Body of pancreas (tissue), 4 donors: ENCODE results near the gene AANAT.

Experiments used
- POLR2A ChIP-seq, 3 donors: fragments of 450-650 bp; IDR thresholded peaks; one replicate each; pipeline ENCODE4 v1.6.1; 2016; ENCODE audit warnings: antibody characterized with exemption in 3 of 3, mild to moderate bottlenecking in 2 of 3
- TF ChIP-seq, protein P1 (sequence below), 7 experiments: fragments of 450-650 bp in 4 of 7; fragments of 200-600 bp in 3 of 7; sonication (generic) in 3 of 7; IDR thresholded peaks; one replicate each; pipeline ENCODE4 v1.5.1; 2016 to 2019; ENCODE audit warnings: antibody characterized with exemption in 7 of 7

DNA sequence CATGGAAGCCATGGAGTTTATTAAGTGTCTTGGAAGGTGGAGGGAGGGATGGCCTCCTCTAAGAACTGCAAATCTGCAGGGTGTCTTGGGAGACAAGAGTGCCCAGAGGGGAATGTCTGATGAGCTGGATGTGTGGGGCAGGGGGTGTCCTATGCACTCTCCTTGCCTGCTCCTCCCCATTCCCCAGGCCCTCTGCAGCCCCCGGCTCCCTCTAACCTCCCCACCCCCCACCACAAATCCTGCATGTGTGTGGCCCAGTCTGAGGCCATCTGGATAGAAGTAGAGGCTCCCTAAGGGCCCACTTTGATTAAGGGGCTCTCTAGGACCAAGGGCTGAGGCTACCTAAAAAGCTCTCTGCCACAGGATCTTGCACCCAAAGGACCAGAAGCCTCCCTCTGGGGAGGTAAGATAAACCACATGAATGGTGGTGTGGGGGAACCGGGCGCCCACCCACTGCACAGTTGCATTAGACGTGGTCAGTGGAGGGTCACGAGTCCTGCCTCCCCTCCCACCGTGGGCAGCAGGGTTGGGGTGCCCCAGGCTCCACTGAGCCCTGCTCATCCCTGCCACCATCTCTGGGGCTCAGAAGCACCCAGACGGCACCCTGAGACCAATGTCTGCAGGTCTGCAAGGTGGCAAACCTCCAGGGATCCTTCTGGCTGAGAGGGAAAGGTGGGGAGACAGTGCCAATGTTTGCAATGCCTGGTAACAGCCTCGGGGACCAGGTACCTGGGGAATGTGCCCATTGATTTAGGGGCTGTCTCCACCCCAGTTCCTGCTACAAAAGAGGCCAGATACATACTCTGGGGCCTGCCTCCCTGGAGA, 618 bp downstream of the AANAT start:
- TF ChIP-seq, protein P1, sequence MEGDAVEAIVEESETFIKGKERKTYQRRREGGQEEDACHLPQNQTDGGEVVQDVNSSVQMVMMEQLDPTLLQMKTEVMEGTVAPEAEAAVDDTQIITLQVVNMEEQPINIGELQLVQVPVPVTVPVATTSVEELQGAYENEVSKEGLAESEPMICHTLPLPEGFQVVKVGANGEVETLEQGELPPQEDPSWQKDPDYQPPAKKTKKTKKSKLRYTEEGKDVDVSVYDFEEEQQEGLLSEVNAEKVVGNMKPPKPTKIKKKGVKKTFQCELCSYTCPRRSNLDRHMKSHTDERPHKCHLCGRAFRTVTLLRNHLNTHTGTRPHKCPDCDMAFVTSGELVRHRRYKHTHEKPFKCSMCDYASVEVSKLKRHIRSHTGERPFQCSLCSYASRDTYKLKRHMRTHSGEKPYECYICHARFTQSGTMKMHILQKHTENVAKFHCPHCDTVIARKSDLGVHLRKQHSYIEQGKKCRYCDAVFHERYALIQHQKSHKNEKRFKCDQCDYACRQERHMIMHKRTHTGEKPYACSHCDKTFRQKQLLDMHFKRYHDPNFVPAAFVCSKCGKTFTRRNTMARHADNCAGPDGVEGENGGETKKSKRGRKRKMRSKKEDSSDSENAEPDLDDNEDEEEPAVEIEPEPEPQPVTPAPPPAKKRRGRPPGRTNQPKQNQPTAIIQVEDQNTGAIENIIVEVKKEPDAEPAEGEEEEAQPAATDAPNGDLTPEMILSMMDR (IDR thresholded peaks at IDR 0.05) = no peak
- no peak for TF ChIP-seq POLR2A (IDR thresholded peaks at IDR 0.05)
